MM.1S (cell line): Measurements from ENCODE around the gene ZBTB25.

Source experiments
- DNase-seq: peaks from one replicate; pipeline ENCODE4 v3.0.0-alpha.2; 2015
- H2AFZ ChIP-seq: fragments of 300-600 bp; sonication (generic); 2 replicates; pipeline ENCODE4 v1.6.0; 2016; ENCODE audit warnings: antibody characterized with exemption, low read length
- H3F3A ChIP-seq: fragments of 300-600 bp; sonication (generic); 2 replicates; pipeline ENCODE4 v1.6.1; 2016; ENCODE audit warnings: mild to moderate bottlenecking, antibody characterized with exemption, low read length, moderate library complexity, mixed read lengths; ENCODE audit not compliant: insufficient read depth
- H3K27ac ChIP-seq: fragments of 300-600 bp; sonication (generic); 2 replicates; pipeline ENCODE4 v1.5.1; 2016; ENCODE audit warnings: mild to moderate bottlenecking, low read length
- H3K27me3 ChIP-seq: fragments of 300-600 bp; sonication (generic); replicated peaks from 2 replicates; pipeline ENCODE4 v1.6.0; 2016; ENCODE audit warnings: low read length; ENCODE audit not compliant: insufficient read depth
- H3K36me3 ChIP-seq: fragments of 300-600 bp; sonication (generic); replicated peaks from 2 replicates; pipeline ENCODE4 v1.6.1; 2016; ENCODE audit warnings: mild to moderate bottlenecking, low read length, mixed read lengths; ENCODE audit not compliant: insufficient read depth
- H3K4me1 ChIP-seq: fragments of 300-600 bp; sonication (generic); 2 replicates; pipeline ENCODE4 v1.6.1; 2016; ENCODE audit warnings: low read length, mixed read lengths
- H3K4me2 ChIP-seq: fragments of 300-600 bp; sonication (generic); 2 replicates; pipeline ENCODE4 v1.6.0; 2016; ENCODE audit warnings: low read depth, low read length
- H3K4me3 ChIP-seq: fragments of 300-600 bp; sonication (generic); 2 replicates; pipeline ENCODE4 v1.5.1; 2016; ENCODE audit warnings: low read length, mixed read lengths
- H3K79me2 ChIP-seq: fragments of 300-600 bp; sonication (generic); 2 replicates; pipeline ENCODE4 v1.6.1; 2016; ENCODE audit warnings: mixed run types, low read length, mixed read lengths
- H3K9ac ChIP-seq: fragments of 300-600 bp; sonication (generic); 2 replicates; pipeline ENCODE4 v1.6.1; 2016; ENCODE audit warnings: low read length, mixed read lengths
- H3K9me2 ChIP-seq: fragments of 300-600 bp; sonication (generic); replicated peaks from 2 replicates; pipeline ENCODE4 v1.6.1; 2016; ENCODE audit warnings: mild to moderate bottlenecking, low read length, mixed read lengths; ENCODE audit not compliant: insufficient read depth
- H3K9me3 ChIP-seq: fragments of 300-600 bp; sonication (generic); replicated peaks from 2 replicates; pipeline ENCODE4 v1.6.1; 2016; ENCODE audit warnings: mild to moderate bottlenecking, low read length, mixed read lengths; ENCODE audit not compliant: insufficient read depth
- H4K20me1 ChIP-seq: fragments of 300-600 bp; sonication (generic); 2 replicates; pipeline ENCODE4 v1.6.1; 2016; ENCODE audit warnings: mild to moderate bottlenecking, low read length, moderate library complexity, mixed read lengths; ENCODE audit not compliant: insufficient read depth
- CTCF ChIP-seq: fragments of 300-600 bp; sonication (generic); IDR thresholded peaks from 2 replicates; pipeline ENCODE4 v1.5.1; 2016; ENCODE audit warnings: antibody characterized with exemption, low read length, mixed read lengths
- EZH2 ChIP-seq: fragments of 300-600 bp; sonication (generic); optimal IDR thresholded peaks from 2 replicates; pipeline ENCODE3; 2017; ENCODE audit warnings: low read depth, mild to moderate bottlenecking, antibody characterized with exemption, low read length, mixed read lengths
- EZH2phosphoT487 ChIP-seq: fragments of 300-600 bp; sonication (generic); IDR thresholded peaks from 2 replicates; pipeline ENCODE4 v1.6.1; 2018; ENCODE audit warnings: antibody characterized with exemption, low read length

The ZBTB25 gene

GRCh38 chr14:64504310-64504896 lies 765 bp upstream of the ZBTB25 start, which contains the start of gene ZBTB1:
Gene ZBTB1, plus strand, starts transcription at chr14:64504770. Its CDS starts 16,735 bp downstream, at chr14:64521505.
- peak within 1 kb of the TSS; percentile 74 for H3K4me2 ChIP-seq
- H3K9ac ChIP-seq = peak within 1 kb of the TSS; percentile 99
- peak within 1 kb of the TSS; percentile 78 for H3K4me3 ChIP-seq
- no peaks in the 10 kb centered on the region for H3K9me3 ChIP-seq
- peaks cover 38% of the 10 kb centered on the region for H3F3A ChIP-seq
- no peaks in the 10 kb centered on the region for H3K9me2 ChIP-seq
- peaks cover 82% of the 10 kb centered on the region for H3K79me2 ChIP-seq
- H3K27me3 ChIP-seq = no peaks in the 10 kb centered on the region
- H2AFZ ChIP-seq = no peak within 1 kb of the TSS
- peaks cover 7% of the 10 kb centered on the region for H3K4me1 ChIP-seq
- no peaks in the 10 kb centered on the region for H3K36me3 ChIP-seq
- TF ChIP-seq EZH2phosphoT487 (no peak), CTCF (no peak), EZH2 (no peak)
- DNase-seq = peak; percentile 62
- H3K27ac ChIP-seq = peak within 1 kb of the TSS; percentile 100
- H4K20me1 ChIP-seq = no peaks in the 10 kb centered on the region

GRCh38 chr14:64502887-64503433 lies 678 bp downstream of the ZBTB25 start:
- peak overlapping the region; percentile 100 for H3K27ac ChIP-seq

GRCh38 chr14:64502456-64502855 lies 1.2 kb downstream of the ZBTB25 start:
- DNase-seq = no peak
- no peaks in the 10 kb centered on the region for H4K20me1 ChIP-seq
- no peaks in the 10 kb centered on the region for H3K9me2 ChIP-seq
- peak overlapping the region; percentile 89 for H3K4me2 ChIP-seq
- no peaks in the 10 kb centered on the region; the same call in 1 of the 2 replicates for H3K36me3 ChIP-seq
- H3F3A ChIP-seq = peaks cover 36% of the 10 kb centered on the region
- H3K4me3 ChIP-seq = peak overlapping the region; percentile 86
- H3K9ac ChIP-seq = peak overlapping the region; percentile 99
- peak overlapping the region; percentile 100 for H3K27ac ChIP-seq
- TF ChIP-seq EZH2 = no peak
- no peak for TF ChIP-seq EZH2phosphoT487
- no peak for TF ChIP-seq CTCF
- no peaks in the 10 kb centered on the region for H3K27me3 ChIP-seq
- no peaks in the 10 kb centered on the region for H3K9me3 ChIP-seq
- H3K4me1 ChIP-seq = 0 out of 2 replicates have a peak, but pooled peaks cover 2% of the 10 kb centered on the region
- H3K79me2 ChIP-seq = peaks cover 67% of the 10 kb centered on the region
- H2AFZ ChIP-seq = peak overlapping the region; percentile 53; the same call in 1 of the 2 replicates

More at GRCh38 chr14:64502887-64503433, 678 bp downstream of the ZBTB25 start:
- Histone ChIP-seq H3K9me3 (no peaks in the 10 kb centered on the region), H3K9ac (peak overlapping the region; percentile 99), H4K20me1 (no peaks in the 10 kb centered on the region), H3F3A (peaks cover 38% of the 10 kb centered on the region), H2AFZ (peak overlapping the region; percentile 53), H3K79me2 (peaks cover 68% of the 10 kb centered on the region), H3K36me3 (no peaks in the 10 kb centered on the region), H3K27me3 (no peaks in the 10 kb centered on the region), H3K4me3 (peak overlapping the region; percentile 86), H3K4me2 (peak overlapping the region; percentile 89), H3K9me2 (no peaks in the 10 kb centered on the region), H3K4me1 (0 out of 2 replicates have a peak, but pooled peaks cover 2% of the 10 kb centered on the region)
- TF ChIP-seq CTCF (no peak), EZH2phosphoT487 (no peak), EZH2 (no peak)
- DNase-seq = peak; percentile 26
